A673 (cell line): ENCODE measurements around the gene CENPM. TPM values are rescaled to one million over a fixed set of nuclear protein-coding genes. Genes with fewer than 3 reads are reported as not detected.
A peak's percentile ranks its signal among the peaks of the same experiment; 100 is the strongest.

Experiments used
- BruUV-seq: library from RNA; stranded (reverse); fragments of 400-500 nt; replicated peaks from 2 replicates; lab custom pipeline; 2021; lab: Mats Ljungman, UMichigan
- CTCF ChIA-PET: fragments of 300-600 bp; sonication (Branson Sonifier 250); formaldehyde crosslinking; loops from one replicate; lab custom pipeline; 2022; ENCODE audit warnings: antibody characterized with exemption; lab: Charles Lee
- POLR2A ChIA-PET: fragments of 300-600 bp; sonication (Branson Sonifier 250); formaldehyde crosslinking; loops from one replicate; lab custom pipeline; 2022; ENCODE audit warnings: antibody characterized with exemption; ENCODE audit not compliant: low non-redundant PET; lab: Charles Lee
- DNase-seq: peaks from one replicate; pipeline ENCODE4 v3.0.0-alpha.2; 2015; ENCODE audit warnings: low spot score
- H3K27ac ChIP-seq: fragments of 200-600 bp; sonication (generic); 2 replicates; pipeline ENCODE4 v1.5.1; 2016; ENCODE audit warnings: mixed run types, low read depth, mild to moderate bottlenecking, mixed read lengths, antibody characterized with exemption, low read length; ENCODE audit not compliant: poor library complexity, severe bottlenecking
- H3K27me3 ChIP-seq: fragments of 200-600 bp; sonication (generic); replicated peaks from 2 replicates; pipeline ENCODE4 v1.6.1; 2017; ENCODE audit warnings: mixed run types, low read depth, mild to moderate bottlenecking, mixed read lengths, antibody characterized with exemption, low read length; ENCODE audit not compliant: insufficient read depth, poor library complexity
- H3K36me3 ChIP-seq: fragments of 200-600 bp; sonication (generic); 2 replicates; pipeline ENCODE4 v1.6.1; 2016; ENCODE audit warnings: mixed run types, mild to moderate bottlenecking, mixed read lengths, antibody characterized with exemption, low read length; ENCODE audit not compliant: insufficient read depth, poor library complexity, severe bottlenecking
- H3K4me1 ChIP-seq: fragments of 200-600 bp; sonication (generic); 2 replicates; pipeline ENCODE4 v1.6.1; 2017; ENCODE audit warnings: mixed run types, mild to moderate bottlenecking, mixed read lengths, antibody characterized with exemption, low read length; ENCODE audit not compliant: insufficient read depth, poor library complexity, severe bottlenecking
- H3K4me3 ChIP-seq: fragments of 200-600 bp; sonication (generic); 2 replicates; pipeline ENCODE4 v1.5.1; 2016; ENCODE audit warnings: low read depth, mixed run types, mild to moderate bottlenecking, mixed read lengths, low read length; ENCODE audit not compliant: poor library complexity, severe bottlenecking
- H3K9me3 ChIP-seq: fragments of 200-600 bp; sonication (generic); 2 replicates; pipeline ENCODE4 v1.6.1; 2016; ENCODE audit warnings: mixed run types, low read depth, mild to moderate bottlenecking, mixed read lengths, antibody characterized with exemption, low read length; ENCODE audit not compliant: poor library complexity, severe bottlenecking
- CTCF ChIP-seq: fragments of 300-800, 200-600 bp; sonication (generic); conservative IDR thresholded peaks from 2 replicates; pipeline ENCODE4 v1.5.1; 2017; ENCODE audit warnings: low read depth, mild to moderate bottlenecking, antibody characterized with exemption, low read length, moderate library complexity, mixed read lengths
- EZH2 ChIP-seq: fragments of 200-600 bp; sonication (generic); IDR thresholded peaks from 2 replicates; pipeline ENCODE4 v1.6.1; 2017; ENCODE audit warnings: borderline replicate concordance, low read depth, mild to moderate bottlenecking, mixed read lengths, antibody characterized with exemption, low read length; ENCODE audit not compliant: poor library complexity, severe bottlenecking
- intact Hi-C: fragments of 100-400 bp; cut with micrococcal nuclease; formaldehyde crosslinking; loops from one replicate; pipeline ENCODE4 v1.10.0; 2022; ENCODE audit not compliant: unreplicated experiment
- total RNA-seq: library from RNA; stranded (reverse); gene quantifications from 2 replicates; pipeline ENCODE4 v1.2.3, GENCODE V29; 2021

CENPM gene
- total RNA-seq, 1 experiment from 2014 or later: 67.2 TPM

GRCh38 chr22:41940832-41941765, 5.9 kb downstream of the CENPM start:
- DNase-seq: peak; percentile 87
- intact Hi-C loops: loop anchor here (1.0 to 2.0 kb wide), 3 partner anchors 119 to 244 kb away; no protein-coding TSS in a partner anchor
- Histone ChIP-seq H3K27ac (peak overlapping the region; percentile 57), H3K4me1 (peaks cover 5% of the 10 kb centered on the region), H3K36me3 (peaks cover 74% of the 10 kb centered on the region), H3K27me3 (no peaks in the 10 kb centered on the region), H3K4me3 (no peak overlapping the region), H3K9me3 (no peaks in the 10 kb centered on the region)
- ChIA-PET POLR2A (interaction anchor here (0.5 to 1.3 kb wide), 3 partner anchors 140 to 375 kb away, joined by 3 to 7 read pairs (median 4); partner anchors contain the start of gene CCDC134), CTCF (interaction anchor here (0.6 to 2.0 kb wide), 5 partner anchors 15 to 531 kb away, joined by 4 to 32 read pairs (median 7); no protein-coding TSS in a partner anchor)
- no TSS peak for BruUV-seq
- TF ChIP-seq CTCF (peak; percentile 85), EZH2 (no peak)

- peak overlapping the region; percentile 57 for H3K27ac ChIP-seq
- intact Hi-C loops: loop anchor here (2.0 kb wide), 2 partner anchors 193 to 243 kb away; no protein-coding TSS in a partner anchor
- DNase-seq: peak; percentile 53
- no peak overlapping the region for H3K4me3 ChIP-seq
- H3K4me1 ChIP-seq: peaks cover 5% of the 10 kb centered on the region
- no peaks in the 10 kb centered on the region for H3K9me3 ChIP-seq
- peaks cover 75% of the 10 kb centered on the region for H3K36me3 ChIP-seq
- no peaks in the 10 kb centered on the region for H3K27me3 ChIP-seq
- TF ChIP-seq EZH2 (no peak), CTCF (no peak)
- no TSS peak for BruUV-seq
- POLR2A ChIA-PET: interaction anchor here (0.5 to 1.3 kb wide), 3 partner anchors 140 to 374 kb away, joined by 3 to 7 read pairs (median 4); partner anchors contain the start of gene CCDC134
- CTCF ChIA-PET: interaction anchor here (1.1 to 2.0 kb wide), 4 partner anchors 14 to 273 kb away, joined by 6 to 32 read pairs (median 7); no protein-coding TSS in a partner anchor
Measured at GRCh38 chr22:41939981-41940831, 6.7 kb downstream of the CENPM start.

GRCh38 chr22:41936894-41937169, 10.1 kb downstream of the CENPM start:
- CTCF ChIA-PET: no interaction called here
- BruUV-seq: no TSS peak

More at GRCh38 chr22:41936894-41937169, 10.1 kb downstream of the CENPM start:
- H3K27ac ChIP-seq: no peak overlapping the region
- no peak for DNase-seq
- POLR2A ChIA-PET: interaction anchor here (0.7 kb wide), 1 partner anchor 156 kb away, joined by 3 read pairs; no protein-coding TSS in a partner anchor
- H3K27me3 ChIP-seq: no peaks in the 10 kb centered on the region
- H3K9me3 ChIP-seq: no peaks in the 10 kb centered on the region
- peaks cover 45% of the 10 kb centered on the region for H3K36me3 ChIP-seq
- no peak for TF ChIP-seq CTCF
- TF ChIP-seq EZH2: no peak
- H3K4me1 ChIP-seq: peaks cover 3% of the 10 kb centered on the region
- intact Hi-C loops: no loop called here
- H3K4me3 ChIP-seq: no peak overlapping the region
